ENCODE measurements around the gene CCNJL.
"Not testable (repeated sequence)": the region's sequence is repeated elsewhere in the genome, so short reads cannot be mapped to it uniquely, and the experiment has no call there.

CCNJL gene

GRCh38 chr5:160254706-160255105, 57.7 kb downstream of the CCNJL start:
- H3K4me3 ChIP-seq (ENCODE audit: low read depth, low read length), result no peak overlapping the region
- TF ChIP-seq, protein P1, sequence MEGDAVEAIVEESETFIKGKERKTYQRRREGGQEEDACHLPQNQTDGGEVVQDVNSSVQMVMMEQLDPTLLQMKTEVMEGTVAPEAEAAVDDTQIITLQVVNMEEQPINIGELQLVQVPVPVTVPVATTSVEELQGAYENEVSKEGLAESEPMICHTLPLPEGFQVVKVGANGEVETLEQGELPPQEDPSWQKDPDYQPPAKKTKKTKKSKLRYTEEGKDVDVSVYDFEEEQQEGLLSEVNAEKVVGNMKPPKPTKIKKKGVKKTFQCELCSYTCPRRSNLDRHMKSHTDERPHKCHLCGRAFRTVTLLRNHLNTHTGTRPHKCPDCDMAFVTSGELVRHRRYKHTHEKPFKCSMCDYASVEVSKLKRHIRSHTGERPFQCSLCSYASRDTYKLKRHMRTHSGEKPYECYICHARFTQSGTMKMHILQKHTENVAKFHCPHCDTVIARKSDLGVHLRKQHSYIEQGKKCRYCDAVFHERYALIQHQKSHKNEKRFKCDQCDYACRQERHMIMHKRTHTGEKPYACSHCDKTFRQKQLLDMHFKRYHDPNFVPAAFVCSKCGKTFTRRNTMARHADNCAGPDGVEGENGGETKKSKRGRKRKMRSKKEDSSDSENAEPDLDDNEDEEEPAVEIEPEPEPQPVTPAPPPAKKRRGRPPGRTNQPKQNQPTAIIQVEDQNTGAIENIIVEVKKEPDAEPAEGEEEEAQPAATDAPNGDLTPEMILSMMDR (IDR thresholded peaks at IDR 0.05; ENCODE audit: borderline replicate concordance, insufficient read depth, low read depth, low read length), result no peak

GRCh38 chr5:160253441-160253840, 58.9 kb downstream of the CCNJL start:
- TF ChIP-seq, protein P1 (IDR thresholded peaks at IDR 0.05; ENCODE audit: borderline replicate concordance, insufficient read depth, low read depth, low read length), result no peak
- H3K4me3 ChIP-seq (ENCODE audit: low read depth, low read length), result no peak overlapping the region

- H3K4me3 ChIP-seq (ENCODE audit: low read depth, low read length), result no peak overlapping the region
- TF ChIP-seq, protein P1 (IDR thresholded peaks at IDR 0.05; ENCODE audit: borderline replicate concordance, insufficient read depth, low read depth, low read length), result no peak
Measured at GRCh38 chr5:160252916-160253315, 59.4 kb downstream of the CCNJL start.

GRCh38 chr5:160251406-160252155, 60.8 kb downstream of the CCNJL start:
- TF ChIP-seq, protein P1 (IDR thresholded peaks at IDR 0.05; ENCODE audit: borderline replicate concordance, insufficient read depth, low read depth, low read length), result no peak
- no peak overlapping the region for H3K4me3 ChIP-seq (ENCODE audit: low read depth, low read length)

GRCh38 chr5:160250826-160251225, 61.5 kb downstream of the CCNJL start:
- TF ChIP-seq, protein P1 (IDR thresholded peaks at IDR 0.05; ENCODE audit: borderline replicate concordance, insufficient read depth, low read depth, low read length), result no peak
- H3K4me3 ChIP-seq (ENCODE audit: low read depth, low read length), result no peak overlapping the region

DNA sequence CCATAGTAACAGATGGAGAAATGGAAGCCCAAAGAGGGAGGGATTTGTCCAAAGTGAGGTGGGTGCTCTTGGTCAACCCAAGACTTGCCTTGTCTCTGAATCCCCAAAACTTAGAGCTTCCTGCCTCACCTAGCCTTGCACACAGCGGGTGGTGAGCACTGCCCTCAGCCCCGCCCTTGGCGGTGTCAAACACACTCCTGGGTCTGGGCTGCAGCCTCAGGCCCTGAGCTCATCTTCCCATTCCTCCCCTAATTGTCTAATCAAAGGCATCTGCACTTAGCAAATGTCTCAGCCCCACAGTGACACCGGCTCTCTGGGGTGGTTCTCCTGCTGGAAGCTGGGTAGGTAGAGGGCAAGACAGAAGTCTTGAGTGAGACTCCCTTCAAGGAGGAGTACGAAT, 62.1 kb downstream of the CCNJL start:
- TF ChIP-seq, protein P1 (IDR thresholded peaks at IDR 0.05; ENCODE audit: borderline replicate concordance, insufficient read depth, low read depth, low read length), result no peak
- no peak overlapping the region for H3K4me3 ChIP-seq (ENCODE audit: low read depth, low read length)

GRCh38 chr5:160249570-160249969, 62.8 kb downstream of the CCNJL start:
- not testable (repeated sequence) for H3K4me3 ChIP-seq (ENCODE audit: low read depth, low read length)
